Activated T-helper 1 cell treated with anti-CD3 and anti-CD28 coated beads, Interleukin-2, amount 50 U/mL, for 16 hours (primary cell): ENCODE data around the gene GABRB3.

ENCODE experiments used
- DNase-seq, 2 donors: peaks; one replicate each; pipeline ENCODE4 v3.0.0-alpha.2; 2020; ENCODE audit warnings: low read depth in 1 of 2, low spot score in 1 of 2

The GABRB3 gene

DNA sequence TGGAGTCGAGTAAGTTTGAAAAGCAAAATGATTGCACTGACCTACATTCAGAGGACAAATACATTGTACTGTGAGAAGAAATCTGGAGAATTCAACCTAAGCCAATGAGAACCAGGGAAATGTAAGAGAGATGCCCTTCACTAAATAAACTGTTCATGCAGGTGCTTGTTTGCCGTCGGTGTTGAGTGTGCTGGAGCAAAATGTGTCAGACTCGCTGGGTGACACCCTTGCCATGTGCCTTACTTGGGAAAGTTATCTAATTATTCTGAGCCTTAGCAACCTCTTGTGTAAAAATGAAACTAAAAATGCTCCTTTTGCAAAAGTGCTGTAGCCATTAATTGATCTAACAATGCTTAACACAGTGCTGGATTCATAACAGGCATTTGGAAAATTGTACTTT, 140.4 kb downstream of the GABRB3 start:
- no peak for DNase-seq

DNA sequence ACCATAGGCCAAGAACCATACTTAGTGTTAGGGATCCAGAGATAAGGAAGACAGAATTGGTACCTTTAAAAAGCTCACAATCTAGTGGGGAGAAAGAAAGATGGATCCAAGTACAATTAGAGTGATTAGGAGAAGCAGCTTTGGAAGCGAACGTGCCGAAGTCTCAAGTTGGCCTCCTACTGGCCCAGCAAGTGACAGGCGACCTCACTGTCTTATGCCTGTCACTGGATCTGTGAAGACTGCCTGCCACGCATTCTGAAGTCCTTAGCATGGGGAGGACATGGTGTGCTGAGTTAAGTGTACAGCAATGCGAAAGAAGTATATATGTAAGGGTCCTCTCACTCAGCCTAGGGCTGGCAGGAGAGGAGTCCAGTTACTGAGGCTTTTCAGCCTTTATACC, 141.0 kb downstream of the GABRB3 start:
- no peak for DNase-seq

DNA sequence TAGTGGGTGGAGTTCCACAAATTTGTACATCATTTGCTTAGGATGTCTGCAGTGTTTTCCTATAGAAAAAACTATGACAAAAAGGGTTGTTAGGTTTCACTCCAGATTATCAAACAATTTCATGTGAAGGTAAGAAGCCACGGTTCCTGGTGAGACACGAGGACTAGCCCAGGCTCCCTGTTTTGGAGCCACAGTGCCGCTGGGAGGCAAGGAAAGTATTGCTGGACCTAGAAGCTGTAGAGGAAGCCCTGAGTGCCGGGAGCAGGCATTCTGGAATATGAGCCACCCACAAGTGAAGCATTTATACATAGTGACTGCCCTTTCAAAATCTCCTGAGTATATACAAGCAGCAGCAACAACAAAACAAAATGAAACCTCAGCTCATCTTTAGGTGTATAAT, 142.0 kb downstream of the GABRB3 start:
- no peak for DNase-seq

DNA sequence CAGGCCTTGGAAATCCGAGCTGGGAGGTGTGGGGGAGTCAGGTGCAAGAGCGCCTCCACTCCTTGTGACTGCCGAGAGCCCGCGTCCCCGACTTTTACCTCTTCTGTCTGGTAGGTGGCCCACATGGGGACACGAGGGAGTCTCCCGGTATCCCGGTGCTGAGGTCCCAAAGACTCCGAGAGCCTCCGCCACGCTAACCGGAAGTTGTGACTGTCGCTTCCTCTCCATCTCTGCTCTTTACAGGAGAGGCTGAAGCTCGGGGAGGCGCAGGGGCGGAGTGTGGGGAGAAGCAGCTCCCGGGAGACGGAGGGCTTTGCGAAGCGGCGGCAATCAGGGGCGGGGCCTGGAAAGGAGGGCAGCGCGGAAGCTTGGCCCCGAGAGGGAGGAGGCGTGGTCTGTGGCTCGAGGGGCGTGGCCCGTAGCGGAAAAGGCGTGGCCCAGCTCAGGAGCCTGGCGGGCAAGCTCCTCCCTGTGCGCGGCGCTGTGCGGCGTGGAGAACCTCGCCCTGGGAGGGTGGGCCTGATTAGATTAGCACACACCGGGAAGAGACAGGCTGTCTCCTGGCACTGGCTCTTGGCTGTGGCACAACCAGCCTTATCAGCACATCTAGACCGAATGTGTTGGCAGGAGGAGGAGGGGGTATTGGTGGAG, 143.9 kb downstream of the GABRB3 start:
- DNase-seq: no peak

DNA sequence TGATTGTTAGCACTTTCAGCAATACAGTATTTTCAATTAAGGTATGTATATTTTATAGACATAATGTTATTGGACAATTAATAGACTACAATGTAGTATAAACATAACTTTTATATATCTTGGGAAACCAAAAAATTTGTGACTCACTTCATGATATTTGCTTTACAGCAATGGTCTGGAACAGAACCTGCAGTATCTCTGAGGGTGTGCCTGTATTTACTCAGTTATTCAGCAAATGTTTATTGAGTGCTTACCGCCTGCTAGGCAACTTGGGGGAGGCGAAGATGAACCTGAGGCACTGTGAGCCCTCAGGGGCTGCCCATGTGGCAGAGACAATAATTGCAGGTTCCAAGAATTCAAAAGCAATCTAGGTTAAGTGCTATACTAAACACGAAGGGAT, 144.8 kb downstream of the GABRB3 start:
- DNase-seq: no peak

DNA sequence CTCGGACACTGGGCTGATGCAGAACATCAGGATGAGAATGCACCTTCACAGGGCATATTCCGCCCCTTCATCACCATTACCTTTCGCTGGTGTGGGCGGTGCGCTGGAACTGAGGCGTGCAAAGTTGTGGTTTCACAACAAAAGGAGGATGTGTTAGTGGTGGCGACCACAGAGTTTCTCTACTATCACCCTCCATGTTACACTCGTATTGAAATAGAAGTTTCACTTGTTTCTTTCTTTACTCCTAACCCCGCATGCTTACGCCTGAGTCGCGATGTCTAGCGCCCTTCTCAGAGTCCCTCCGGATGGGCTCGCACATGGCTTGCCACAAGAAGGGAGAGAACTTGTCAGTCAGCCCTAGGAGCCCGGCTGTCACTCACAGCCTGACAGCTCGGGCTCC, 148.7 kb downstream of the GABRB3 start:
- DNase-seq: no peak

DNA sequence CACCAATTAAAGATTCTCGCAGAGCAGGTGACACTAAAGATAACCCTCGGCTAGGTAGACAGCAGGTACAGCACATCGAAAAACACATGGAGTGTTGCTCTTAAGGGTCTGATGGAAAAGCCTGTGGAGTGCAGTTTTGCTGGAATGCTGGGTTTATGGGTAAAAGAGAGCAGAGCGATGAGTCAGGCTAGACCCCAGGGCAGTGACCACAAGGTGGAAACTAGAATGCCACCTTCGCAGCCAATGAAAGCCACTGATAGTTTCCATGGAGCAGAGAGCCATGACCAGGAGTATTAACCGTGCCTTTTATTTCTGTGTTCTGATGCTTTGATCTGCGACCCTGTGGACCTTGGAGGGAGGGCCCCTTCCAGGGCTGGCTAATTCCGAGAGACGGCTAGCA, 149.8 kb downstream of the GABRB3 start:
- no peak for DNase-seq

DNA sequence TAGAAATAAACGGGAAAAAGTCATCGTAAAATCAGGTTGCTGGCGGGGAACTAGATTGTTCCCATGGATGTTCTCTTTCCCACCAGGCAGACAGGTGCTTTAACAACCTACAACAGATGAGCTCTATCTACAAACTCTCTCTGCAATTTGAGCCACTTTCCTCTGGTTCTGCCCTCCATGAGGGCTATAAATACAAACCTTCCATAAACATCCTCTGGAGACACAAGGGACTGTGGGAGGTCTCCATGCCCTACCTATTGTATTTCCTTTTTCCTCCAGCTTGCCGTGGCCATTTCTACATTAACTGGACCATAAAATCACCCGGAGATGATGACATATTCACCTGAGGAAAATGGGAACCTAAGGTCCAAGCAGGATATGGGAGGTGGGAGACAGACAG, 151.1 kb downstream of the GABRB3 start:
- no peak for DNase-seq

DNA sequence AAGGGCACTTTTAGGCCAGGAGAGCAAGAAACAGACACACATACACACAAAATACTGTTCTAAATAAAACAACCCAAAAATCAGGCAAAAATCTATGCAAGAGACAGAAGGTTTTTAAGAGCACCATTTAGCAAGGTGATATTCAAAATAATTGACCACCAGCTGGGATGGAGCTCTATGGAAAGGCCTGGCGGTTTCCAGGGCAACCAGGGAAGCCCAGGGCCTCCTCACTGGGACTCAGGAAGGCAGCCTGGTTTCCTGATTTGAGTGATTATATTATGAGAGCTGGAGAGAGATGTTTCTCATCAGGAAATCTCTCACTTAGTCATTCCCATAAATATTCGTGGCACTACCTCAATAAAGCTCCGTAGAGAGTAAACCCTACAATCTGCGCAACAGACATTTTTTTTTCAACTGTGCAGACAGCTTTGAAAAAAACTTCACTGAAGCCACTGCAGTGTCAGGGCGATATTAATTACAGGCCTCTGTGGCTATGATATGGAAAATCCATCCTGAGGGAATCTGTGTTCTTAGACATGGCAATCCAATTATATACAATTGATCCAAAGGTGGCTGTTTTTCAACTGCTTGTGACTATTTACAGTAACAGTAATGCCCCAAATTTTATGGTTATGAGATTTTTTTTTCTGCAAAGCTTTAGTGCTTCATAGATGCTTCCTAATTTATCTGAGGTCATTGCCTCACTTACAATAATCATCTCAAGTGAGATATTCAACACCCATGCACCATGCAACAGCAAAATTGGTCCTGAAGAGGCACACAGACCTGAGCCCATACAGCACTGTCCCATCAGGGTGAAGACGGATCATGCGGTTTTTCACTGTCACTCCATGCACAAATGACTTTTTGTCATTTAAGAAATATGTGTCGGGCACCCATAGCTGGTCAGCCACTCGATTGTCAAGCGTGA, 152.1 kb downstream of the GABRB3 start:
- DNase-seq: no peak

DNA sequence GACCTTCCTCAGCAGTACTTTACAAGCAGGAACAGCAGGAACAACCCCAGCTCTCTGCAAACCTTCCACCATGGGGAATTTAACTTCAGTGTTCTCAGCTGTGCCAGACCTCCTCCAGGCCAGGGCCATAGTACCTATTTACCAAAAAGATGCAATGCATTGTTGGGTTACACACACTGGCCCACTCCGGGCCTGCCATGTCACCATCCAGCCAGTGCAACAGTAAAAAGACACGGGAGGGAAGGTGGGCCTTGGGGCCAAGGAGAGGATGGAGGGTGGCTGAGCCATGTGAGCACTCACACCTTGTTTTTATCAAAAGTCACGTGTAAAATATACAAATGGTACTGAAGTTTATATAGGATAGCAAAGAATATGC, 157.0 kb downstream of the GABRB3 start:
- DNase-seq: no peak

DNA sequence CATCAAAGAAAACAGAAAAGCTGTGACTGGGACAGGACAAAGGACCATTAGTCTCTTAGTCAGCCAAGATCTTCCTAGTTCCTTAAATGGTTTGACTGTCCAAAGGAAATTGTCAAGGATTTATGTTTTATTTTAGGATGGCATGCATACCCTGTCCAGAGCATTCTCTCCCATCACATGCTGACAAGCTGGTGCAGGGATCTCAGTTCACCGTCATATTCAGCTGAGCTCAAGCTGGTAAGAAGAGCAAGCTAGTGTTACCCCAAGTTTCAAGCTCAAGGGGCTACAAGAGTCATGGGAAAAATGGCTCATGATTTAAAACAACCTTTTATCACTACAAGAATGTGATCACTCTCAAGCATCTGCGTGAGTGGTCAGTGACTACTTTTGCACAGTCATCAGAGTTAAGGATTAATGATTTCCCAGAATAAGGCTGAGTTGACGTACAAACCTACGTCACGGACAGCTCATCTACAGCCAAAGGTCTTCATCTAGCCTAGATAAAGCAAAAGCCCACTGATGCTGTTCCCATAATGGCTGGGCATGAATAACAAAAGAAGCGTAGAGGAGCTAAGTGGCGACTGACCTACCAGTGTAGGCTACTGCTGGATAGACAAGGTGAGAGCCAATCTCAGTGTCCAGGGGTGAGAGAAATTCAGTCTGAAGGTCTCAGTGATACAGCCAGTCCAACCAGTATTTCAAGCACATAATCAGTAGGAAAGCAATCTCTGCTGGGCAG, 157.5 kb downstream of the GABRB3 start:
- no peak for DNase-seq

DNA sequence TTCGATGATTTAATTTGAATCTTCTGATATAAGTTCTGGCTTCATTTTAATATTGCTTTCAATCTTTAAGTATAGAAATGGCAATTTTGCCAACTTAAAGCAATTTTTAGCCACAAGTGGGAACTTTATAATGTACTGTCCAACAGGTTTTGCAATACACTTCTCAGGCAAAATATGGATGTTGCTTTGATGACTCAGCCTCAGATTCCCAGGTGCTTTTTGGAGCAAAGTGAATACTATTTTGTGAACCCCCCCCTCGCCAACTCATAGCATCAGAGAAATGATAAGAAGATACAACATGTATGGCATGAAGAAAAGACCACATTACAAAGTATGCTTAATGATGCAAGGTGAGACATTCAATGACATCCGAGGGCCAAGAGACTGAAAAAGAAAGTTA, 158.1 kb downstream of the GABRB3 start:
- DNase-seq: no peak

DNA sequence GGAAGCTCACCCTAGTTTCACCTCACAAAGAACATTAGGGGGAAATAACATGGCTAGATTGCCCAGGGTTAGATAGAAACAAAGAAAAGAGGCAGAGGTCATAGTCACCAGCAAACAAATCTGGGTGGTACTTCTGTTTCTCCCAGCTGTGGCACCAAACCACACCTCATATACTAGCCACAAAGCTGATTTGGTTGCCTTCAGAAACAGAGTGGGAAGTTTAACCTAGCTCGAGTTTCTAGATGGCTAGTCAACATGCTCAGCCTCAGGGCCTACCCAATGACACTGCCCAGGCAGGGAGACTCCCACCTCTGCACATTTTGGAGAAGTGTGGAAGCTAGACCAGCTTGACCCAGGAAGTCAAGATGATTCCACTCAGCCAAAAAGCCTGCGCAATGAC, 174.2 kb downstream of the GABRB3 start:
- no peak for DNase-seq

DNA sequence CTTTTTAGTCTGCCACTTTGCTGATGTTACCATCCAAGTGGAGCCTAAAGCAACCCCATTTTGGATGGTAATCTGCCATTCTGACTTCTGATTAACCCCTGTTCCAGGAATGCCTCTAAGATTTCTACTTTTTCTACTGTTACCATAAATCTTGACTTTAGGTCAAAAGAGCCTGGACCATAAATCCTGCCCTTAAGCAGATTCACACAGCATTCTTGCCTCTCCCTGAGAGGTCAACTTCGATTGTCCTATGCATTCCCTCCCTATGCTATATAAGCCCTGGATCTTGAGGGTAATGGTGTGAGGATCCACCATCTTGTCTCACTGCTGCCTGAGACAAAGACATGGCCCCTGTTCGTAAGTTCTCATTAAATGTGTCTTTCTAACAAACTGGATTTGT, 177.3 kb downstream of the GABRB3 start:
- DNase-seq: no peak

DNA sequence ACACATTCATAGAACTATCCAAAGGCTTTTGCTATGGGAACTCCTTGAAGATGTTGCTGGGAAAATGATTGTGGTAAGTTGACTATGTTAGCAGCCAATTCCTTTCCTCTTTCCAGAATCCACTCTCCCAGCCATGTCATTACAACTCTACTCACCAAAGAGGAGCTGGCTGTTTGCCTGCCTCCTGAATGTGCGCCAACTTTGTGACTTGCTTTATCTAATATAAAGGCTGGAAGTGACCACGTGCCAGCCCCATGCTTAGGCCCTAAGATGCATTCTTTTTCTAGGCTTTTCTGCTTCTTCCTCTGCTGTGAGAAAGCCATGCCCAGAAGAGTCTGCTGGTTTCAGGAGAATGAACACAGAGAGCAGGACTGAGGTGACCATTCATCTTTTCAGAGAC, 182.2 kb downstream of the GABRB3 start:
- no peak for DNase-seq

DNA sequence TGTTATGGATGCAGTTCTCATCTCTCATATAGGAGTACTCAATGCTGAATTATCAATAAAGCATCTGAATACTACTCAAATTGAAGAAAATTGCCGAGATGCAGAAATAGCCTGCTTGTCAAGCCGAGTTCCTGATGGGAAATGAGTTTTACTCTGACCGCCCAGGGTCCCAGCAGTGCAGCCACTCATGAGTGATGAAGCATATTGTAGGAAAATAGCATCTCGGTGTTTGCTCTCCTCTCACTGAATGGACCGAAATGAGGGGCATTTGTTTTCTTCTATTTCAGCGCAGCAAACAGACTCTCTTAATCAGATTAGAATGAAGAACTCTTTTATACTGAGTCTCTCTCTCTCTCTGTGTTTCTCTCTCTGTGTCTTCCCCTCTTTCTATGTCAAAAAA, 190.0 kb downstream of the GABRB3 start:
- DNase-seq: no peak

DNA sequence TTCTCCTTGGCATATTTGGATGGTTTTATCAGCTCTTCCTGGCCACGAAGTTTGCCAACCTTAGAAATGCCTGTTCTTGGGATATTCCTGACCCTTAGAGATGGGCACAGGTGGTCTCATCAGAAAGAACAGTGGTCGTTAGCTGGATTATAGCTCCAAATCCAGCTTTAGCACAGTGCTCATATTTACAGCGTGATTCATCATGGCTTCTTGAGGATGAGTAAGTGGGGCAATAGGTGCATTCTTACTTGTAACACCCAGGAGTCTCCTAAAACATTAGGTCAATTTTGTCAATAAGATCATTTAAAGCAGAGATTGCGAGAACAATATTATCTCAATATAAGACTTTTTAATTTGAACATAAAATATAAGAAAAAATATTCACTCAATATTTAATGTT, 191.9 kb downstream of the GABRB3 start:
- DNase-seq: no peak

DNA sequence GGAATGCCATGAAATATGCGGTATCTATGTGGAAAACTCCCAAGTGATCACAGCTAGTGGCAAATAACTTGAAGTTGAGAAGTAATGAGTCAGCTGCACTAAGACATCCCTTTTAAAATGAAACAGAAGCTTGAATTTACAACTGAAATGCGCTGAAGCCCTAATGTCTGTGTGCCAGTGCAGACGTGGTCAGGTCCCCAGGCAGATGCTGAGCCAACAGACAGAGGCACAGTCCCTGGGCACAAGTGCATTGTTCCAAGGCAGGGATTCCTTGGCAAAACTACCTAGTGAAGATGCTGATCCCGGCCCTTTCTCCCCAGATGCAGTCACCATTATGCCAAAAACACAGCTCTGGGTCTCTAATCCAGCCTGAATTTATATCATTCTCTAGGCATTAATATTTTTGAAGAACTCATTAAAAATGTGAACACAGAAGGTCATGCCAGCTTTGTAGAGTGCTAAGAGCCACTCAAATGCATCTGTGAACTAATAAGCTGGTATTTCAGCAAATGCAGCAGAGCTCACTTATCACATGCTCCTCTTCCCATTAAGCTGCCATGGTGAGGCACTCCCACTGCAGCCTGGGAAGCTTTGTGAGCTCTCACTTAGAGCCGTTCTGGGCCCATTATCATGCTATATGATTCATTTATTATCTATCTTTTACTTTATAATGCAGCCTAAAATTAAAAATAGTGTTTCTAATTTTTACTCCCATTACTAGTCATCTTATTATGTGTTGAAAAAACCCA, 200.1 kb downstream of the GABRB3 start:
- DNase-seq: no peak

DNA sequence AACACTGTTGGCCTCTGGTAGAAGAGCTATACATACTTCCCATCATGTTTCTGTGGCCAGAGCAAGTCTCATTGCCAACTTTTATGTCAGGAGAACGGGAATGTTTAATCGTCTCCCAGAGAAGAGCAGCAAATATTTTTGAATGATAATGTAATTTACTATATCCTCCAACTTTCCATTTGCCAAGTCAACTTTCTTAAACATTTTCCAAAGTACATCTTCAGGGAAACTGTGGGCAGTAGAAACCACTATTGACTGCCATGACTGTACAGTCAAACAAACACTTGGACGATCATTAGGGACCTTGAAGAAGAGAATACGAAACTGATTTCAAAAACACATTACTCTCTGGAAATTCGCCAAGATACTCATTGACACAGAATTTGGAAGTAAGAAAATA, 201.5 kb downstream of the GABRB3 start:
- DNase-seq: no peak

DNA sequence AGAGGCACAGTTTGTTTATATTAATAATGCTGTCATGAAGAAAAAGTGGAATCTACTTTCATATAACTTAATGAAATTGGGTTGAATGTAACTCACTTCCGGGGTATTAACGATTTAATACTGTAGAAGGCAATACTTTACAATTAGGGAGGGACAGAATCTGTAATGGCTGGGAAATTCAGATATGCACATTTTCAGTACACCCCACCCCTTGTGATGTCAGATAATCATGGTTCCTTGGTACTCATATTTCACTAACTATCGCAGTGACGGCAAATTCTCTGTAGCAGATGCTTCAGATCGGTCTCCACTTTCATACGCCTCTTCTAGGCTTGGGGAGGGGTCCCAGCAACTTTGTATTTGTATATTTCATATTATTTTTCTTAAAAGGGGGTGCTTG, 207.3 kb downstream of the GABRB3 start:
- DNase-seq: no peak

DNA sequence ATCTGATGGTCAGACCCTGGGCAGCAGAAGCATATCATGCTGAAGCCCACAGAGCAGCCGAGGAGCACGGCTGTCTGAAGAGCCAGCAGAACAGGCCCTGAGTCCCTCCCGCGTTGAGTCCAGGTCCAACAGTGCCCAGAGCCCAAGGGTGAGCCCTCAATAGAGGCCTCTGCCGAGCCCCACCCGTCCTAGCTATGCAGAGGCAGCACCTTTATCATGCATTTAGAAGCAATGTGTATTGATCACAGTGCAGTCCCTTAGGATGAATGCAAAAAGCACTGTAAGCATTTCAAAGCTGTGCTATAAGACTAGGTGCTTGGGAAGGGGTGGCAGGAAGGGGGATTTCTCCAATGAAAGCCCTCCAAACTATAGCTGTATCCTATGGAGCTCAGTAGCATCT, 208.5 kb downstream of the GABRB3 start:
- no peak for DNase-seq
